ENCODE data around the gene NFATC2IP. TPM values are rescaled to one million over a fixed set of nuclear protein-coding genes. Genes with fewer than 3 reads are reported as not detected.

NFATC2IP gene
- total and polyA plus RNA-seq, 9 of the 15 experiments (the other 6 are each of a cell fraction or from before 2014, with no cell fraction given): 15.6 to 106 (median 46.9) TPM

GRCh38 chr16:28964496-28964895 is 13.8 kb downstream of the NFATC2IP start:
- POLR2A ChIA-PET: no interaction called here
- ATAC-seq: no peak
- H3K9me3 ChIP-seq (replicated peaks; ENCODE audit: control insufficient read depth, insufficient read depth, low read depth, low read length): no peaks in the 10 kb centered on the region
- H3K9ac ChIP-seq (ENCODE audit: insufficient read depth in 1 of 2, low read depth in 2 of 2, low read length in 2 of 2): no peak overlapping the region
- intact Hi-C loops (cut with micrococcal nuclease): no loop called here
- peaks cover 52% of the 10 kb centered on the region for H3K36me3 ChIP-seq (ENCODE audit: control insufficient read depth, insufficient read depth, low read length)
- no peak overlapping the region for H3K27ac ChIP-seq (ENCODE audit: extremely low read depth, low read depth, low read length)
- H3K4me2 ChIP-seq (ENCODE audit: insufficient read depth, low read length): no peak overlapping the region
- FAIRE-seq: no peak
- BruUV-seq (replicated peaks): no TSS peak
- H2AFZ ChIP-seq (ENCODE audit: low read depth, low read length): no peak overlapping the region
- no peaks in the 10 kb centered on the region for H3K79me2 ChIP-seq (ENCODE audit: control insufficient read depth, insufficient read depth, low read length)
- no peaks in the 10 kb centered on the region for H3K4me1 ChIP-seq (replicated peaks in 1 of 2; ENCODE audit: control insufficient read depth in 2 of 2, insufficient read depth in 2 of 2, low read length in 2 of 2)
- in situ Hi-C loops (cut with MboI): loop anchor here (25.0 kb wide), 1 partner anchor 302 kb away; no protein-coding TSS in a partner anchor
- no peak for DNase-seq (ENCODE audit: extremely low read depth in 1 of 4, low spot score in 3 of 4)
- no peaks in the 10 kb centered on the region for H4K20me1 ChIP-seq (replicated peaks; ENCODE audit: control insufficient read depth, insufficient read depth, low read length)
- 70% methylated on average over 2 of the region's 2 CpGs for WGBS (ENCODE audit: insufficient coverage, low coverage, missing lambda C conversion rate)
- CTCF ChIA-PET (ENCODE audit: low intra/inter-chr PET ratio): no interaction called here
- H3K27me3 ChIP-seq (ENCODE audit: control insufficient read depth in 2 of 2, insufficient read depth in 2 of 2, low read length in 2 of 2): no peaks in the 10 kb centered on the region
- no peak overlapping the region for H3K4me3 ChIP-seq
- TF ChIP-seq HEY1 (CRISPR knock-in tag; IDR thresholded peaks at IDR 0.05; ENCODE audit: borderline replicate concordance) (no peak), CEBPG (CRISPR knock-in tag; IDR thresholded peaks at IDR 0.05) (0 out of 2 replicates have a peak, but pooled peaks have one; percentile 48), CEBPG (tag; conservative IDR thresholded peaks at IDR 0.05 in 1 of 2, IDR thresholded peaks at IDR 0.05 in 1 of 2) (peak; percentile 71 to 80), CEBPB (tag; IDR thresholded peaks at IDR 0.05) (peak; percentile 89)
- no peaks in the 10 kb centered on the region for H3K9me1 ChIP-seq (ENCODE audit: control insufficient read depth, insufficient read depth, low read length)

DNA sequence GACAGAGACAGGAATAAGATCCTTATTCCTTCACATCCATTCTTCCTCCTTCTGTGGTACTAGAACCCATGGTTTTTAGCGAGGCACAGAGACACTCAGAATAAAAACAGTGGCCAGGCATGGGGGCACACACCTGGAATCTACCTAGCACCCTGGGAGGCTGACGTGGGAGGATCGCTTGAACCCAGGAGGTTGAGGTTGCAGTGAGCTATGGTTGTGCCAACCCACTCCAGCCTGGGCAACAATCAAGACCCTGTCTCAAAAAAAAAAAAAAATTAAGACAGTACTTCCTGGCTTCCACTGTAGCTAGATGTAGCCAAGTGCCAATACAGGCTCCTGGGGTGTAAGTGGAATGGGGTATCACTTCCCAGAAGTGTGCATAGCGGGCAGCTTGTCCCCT is 16.4 kb downstream of the NFATC2IP start:
- intact Hi-C loops (cut with micrococcal nuclease): no loop called here
- POLR2A ChIA-PET: interaction anchor here (1.0 kb wide), 1 partner anchor 11 kb away, joined by 3 read pairs; no protein-coding TSS in a partner anchor
- DNase-seq (ENCODE audit: extremely low read depth in 1 of 4, low spot score in 3 of 4) (no peak), ATAC-seq (no peak), FAIRE-seq (no peak)
- Histone ChIP-seq H3K9me3 (replicated peaks; ENCODE audit: control insufficient read depth, insufficient read depth, low read depth, low read length) (no peaks in the 10 kb centered on the region), H3K79me2 (ENCODE audit: control insufficient read depth, insufficient read depth, low read length) (no peaks in the 10 kb centered on the region), H3K9me1 (ENCODE audit: control insufficient read depth, insufficient read depth, low read length) (no peaks in the 10 kb centered on the region), H3K4me2 (ENCODE audit: insufficient read depth, low read length) (no peak overlapping the region), H4K20me1 (replicated peaks; ENCODE audit: control insufficient read depth, insufficient read depth, low read length) (no peaks in the 10 kb centered on the region), H3K4me3 (no peak overlapping the region), H3K27ac (ENCODE audit: extremely low read depth, low read depth, low read length) (no peak overlapping the region), H2AFZ (ENCODE audit: low read depth, low read length) (no peak overlapping the region), H3K9ac (ENCODE audit: insufficient read depth in 1 of 2, low read depth in 2 of 2, low read length in 2 of 2) (peak overlapping the region in 1 of 2 experiments; percentile 54; a peak in 1 of 4 replicates), H3K36me3 (ENCODE audit: control insufficient read depth, insufficient read depth, low read length) (peaks cover 33% of the 10 kb centered on the region; the same call in 2 of the 3 replicates), H3K27me3 (ENCODE audit: control insufficient read depth in 2 of 2, insufficient read depth in 2 of 2, low read length in 2 of 2) (no peaks in the 10 kb centered on the region), H3K4me1 (replicated peaks in 1 of 2; ENCODE audit: control insufficient read depth in 2 of 2, insufficient read depth in 2 of 2, low read length in 2 of 2) (no peaks in the 10 kb centered on the region)
- in situ Hi-C loops (cut with MboI): loop anchor here (25.0 kb wide), 1 partner anchor 305 kb away; no protein-coding TSS in a partner anchor
- TF ChIP-seq SUPT5H (IDR thresholded peaks at IDR 0.05) (peak; percentile 56), ZNF121 (CRISPR knock-in tag; conservative IDR thresholded peaks at IDR 0.05) (peak; percentile 81), POLR2AphosphoS2 (IDR thresholded peaks at IDR 0.05; ENCODE audit: low read length) (0 out of 2 replicates have a peak, but pooled peaks have one; percentile 53), ZC3H8 (IDR thresholded peaks at IDR 0.05) (no peak), FOXA3 (CRISPR knock-in tag; conservative IDR thresholded peaks at IDR 0.05 in 1 of 2, IDR thresholded peaks at IDR 0.05 in 1 of 2) (no peak), POLR2A (conservative IDR thresholded peaks at IDR 0.05) (peak; percentile 48)
- BruUV-seq (replicated peaks): no TSS peak
- CTCF ChIA-PET (ENCODE audit: low intra/inter-chr PET ratio): no interaction called here
- 50% methylated on average over 4 of the region's 4 CpGs for WGBS (ENCODE audit: insufficient coverage, low coverage, missing lambda C conversion rate)

Measured in K562 (cell line).